GM23338 (cell line): Measurements from ENCODE around the gene MEGF6. TPM values are rescaled to one million over a fixed set of nuclear protein-coding genes. Genes with fewer than 3 reads are reported as not detected.

Experiments used
- CTCF ChIP-seq, 2 experiments: fragments of 200-600 bp in 1 of 2; sonication (generic) in 1 of 2; conservative IDR thresholded peaks; 2 replicates each; pipeline versions ENCODE4 v1.5.1 to v1.6.1; 2016 to 2017; ENCODE audit warnings: antibody characterized with exemption in 2 of 2, low read depth in 2 of 2, mild to moderate bottlenecking in 2 of 2, moderate library complexity in 1 of 2
- EZH2 ChIP-seq: fragments of 200-600 bp; sonication (generic); IDR thresholded peaks from one replicate; pipeline ENCODE4 v1.8.0; 2017; ENCODE audit warnings: antibody characterized with exemption, mild to moderate bottlenecking, low read depth; ENCODE audit not compliant: unreplicated experiment
- EZH2phosphoT487 ChIP-seq: fragments of 200-600 bp; sonication (generic); IDR thresholded peaks from one replicate; pipeline ENCODE4 v1.8.1; 2018; ENCODE audit warnings: antibody characterized with exemption; ENCODE audit not compliant: unreplicated experiment
- JUNB ChIP-seq: IDR thresholded peaks from one replicate; pipeline ENCODE4 v1.6.1; 2016; ENCODE audit warnings: antibody characterized with exemption; ENCODE audit not compliant: unreplicated experiment
- NANOG ChIP-seq: IDR thresholded peaks from 2 replicates; pipeline ENCODE4 v1.6.1; 2016; ENCODE audit warnings: antibody characterized with exemption, borderline replicate concordance
- POLR2AphosphoS5 ChIP-seq: IDR thresholded peaks from 2 replicates; pipeline ENCODE4 v1.6.1; 2016; ENCODE audit warnings: antibody characterized with exemption, low read depth
- REST ChIP-seq: IDR thresholded peaks from one replicate; pipeline ENCODE4 v1.6.1; 2018; ENCODE audit warnings: antibody characterized with exemption; ENCODE audit not compliant: unreplicated experiment
- ZNF114 ChIP-seq: fragments of 250-450 bp; sonication (Bioruptor Pico); IDR thresholded peaks from 2 replicates; pipeline ENCODE4 v1.5.0; 2020; ENCODE audit warnings: mild to moderate bottlenecking, moderate library complexity
- ZNF331 ChIP-seq: fragments of 250-450 bp; sonication (Bioruptor Pico); IDR thresholded peaks from 2 replicates; pipeline ENCODE4 v1.5.0; 2020; ENCODE audit warnings: low read depth, mild to moderate bottlenecking, moderate library complexity
- ZNF462 ChIP-seq: fragments of 250-450 bp; sonication (Bioruptor Pico); IDR thresholded peaks from 2 replicates; pipeline ENCODE4 v1.5.0; 2020; ENCODE audit warnings: mild to moderate bottlenecking, moderate library complexity
- polyA plus RNA-seq: library from polyadenylated mRNA; unstranded; fragments of >200 nt; fragmentation: Nextera tagmentation; extraction: Ambion mirVana; gene quantifications from 2 replicates; pipeline ENCODE4 v1.2.1, GENCODE V29; 2016
- total RNA-seq: library from RNA; depleted of rRNA; stranded (reverse); fragments of >200 nt; shearing (Covaris generic); gene quantifications from 2 replicates; pipeline ENCODE4 v1.2.3, GENCODE V29; 2014

MEGF6 gene
- total and polyA plus RNA-seq, 2 experiments from 2014 or later: 4.0 to 21.4 TPM

- no peak for TF ChIP-seq ZNF462 (CRISPR knock-in tag)
- TF ChIP-seq EZH2: no peak
- no peak for TF ChIP-seq POLR2AphosphoS5
- TF ChIP-seq JUNB: no peak
- no peak for TF ChIP-seq CTCF (conservative IDR thresholded peaks at IDR 0.05; ENCODE audit: low read depth in 2 of 2)
- TF ChIP-seq ZNF114 (CRISPR knock-in tag): no peak
- TF ChIP-seq REST: no peak
- TF ChIP-seq NANOG: no peak
- no peak for TF ChIP-seq EZH2phosphoT487
- no peak for TF ChIP-seq ZNF331
Observed at GRCh38 chr1:3474421-3474820, 136.9 kb downstream of the MEGF6 start (continued).
